ENCODE measurements around the gene RESP18.

DNA sequence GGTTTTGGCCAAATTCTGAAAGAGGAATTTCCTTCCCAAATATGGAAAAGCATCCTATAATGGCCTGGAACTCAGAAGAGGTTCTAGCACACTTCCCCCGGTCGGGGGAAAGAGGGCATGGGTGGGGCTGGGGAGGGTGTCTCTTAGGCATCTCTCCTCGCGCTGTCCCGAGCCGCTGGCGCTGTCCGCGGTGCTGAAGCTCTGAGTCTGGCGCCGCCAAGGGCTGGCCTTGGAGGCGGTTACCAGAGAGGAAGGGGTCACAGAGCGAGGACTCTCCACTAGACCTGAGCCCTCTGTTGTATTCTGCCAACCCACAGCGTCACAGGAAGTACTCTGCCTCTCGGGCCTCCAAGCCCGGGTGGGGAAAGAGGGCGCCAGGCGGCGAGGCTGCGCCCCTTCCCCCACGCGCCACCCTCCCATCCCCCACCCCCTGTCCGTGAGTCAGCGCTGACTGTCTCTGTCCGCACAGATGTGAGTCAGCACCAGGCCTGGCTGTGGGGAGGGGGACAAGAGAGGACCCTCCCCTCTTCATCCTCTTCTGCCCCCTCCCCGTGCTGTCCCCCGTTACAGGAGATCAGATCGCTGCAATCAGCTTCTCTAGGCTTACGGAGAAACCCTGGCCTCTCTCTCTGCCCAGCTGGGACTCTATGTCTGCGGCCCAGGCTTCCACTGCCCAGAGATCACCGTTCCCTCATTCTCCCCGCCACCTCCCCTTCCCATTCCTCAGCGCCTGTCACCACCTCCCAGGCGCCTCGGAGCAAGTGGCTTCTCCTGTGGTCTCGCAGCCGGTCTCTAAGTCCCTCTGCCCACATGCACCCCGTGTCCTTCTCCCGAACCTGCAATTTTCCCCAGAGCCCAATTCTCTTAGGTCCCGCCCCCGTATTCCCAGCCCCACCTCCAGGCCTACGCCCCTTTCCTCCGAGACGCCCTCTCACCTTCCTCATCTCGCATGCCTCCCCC, 24.1 kb downstream of the RESP18 start:
- TF ChIP-seq, protein P1, sequence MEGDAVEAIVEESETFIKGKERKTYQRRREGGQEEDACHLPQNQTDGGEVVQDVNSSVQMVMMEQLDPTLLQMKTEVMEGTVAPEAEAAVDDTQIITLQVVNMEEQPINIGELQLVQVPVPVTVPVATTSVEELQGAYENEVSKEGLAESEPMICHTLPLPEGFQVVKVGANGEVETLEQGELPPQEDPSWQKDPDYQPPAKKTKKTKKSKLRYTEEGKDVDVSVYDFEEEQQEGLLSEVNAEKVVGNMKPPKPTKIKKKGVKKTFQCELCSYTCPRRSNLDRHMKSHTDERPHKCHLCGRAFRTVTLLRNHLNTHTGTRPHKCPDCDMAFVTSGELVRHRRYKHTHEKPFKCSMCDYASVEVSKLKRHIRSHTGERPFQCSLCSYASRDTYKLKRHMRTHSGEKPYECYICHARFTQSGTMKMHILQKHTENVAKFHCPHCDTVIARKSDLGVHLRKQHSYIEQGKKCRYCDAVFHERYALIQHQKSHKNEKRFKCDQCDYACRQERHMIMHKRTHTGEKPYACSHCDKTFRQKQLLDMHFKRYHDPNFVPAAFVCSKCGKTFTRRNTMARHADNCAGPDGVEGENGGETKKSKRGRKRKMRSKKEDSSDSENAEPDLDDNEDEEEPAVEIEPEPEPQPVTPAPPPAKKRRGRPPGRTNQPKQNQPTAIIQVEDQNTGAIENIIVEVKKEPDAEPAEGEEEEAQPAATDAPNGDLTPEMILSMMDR (IDR thresholded peaks at IDR 0.05; ENCODE audit: poor library complexity, severe bottlenecking), result no peak
- peak; percentile 46 for TF ChIP-seq POLR2AphosphoS5 (IDR thresholded peaks at IDR 0.05)
- TF ChIP-seq, protein P2, sequence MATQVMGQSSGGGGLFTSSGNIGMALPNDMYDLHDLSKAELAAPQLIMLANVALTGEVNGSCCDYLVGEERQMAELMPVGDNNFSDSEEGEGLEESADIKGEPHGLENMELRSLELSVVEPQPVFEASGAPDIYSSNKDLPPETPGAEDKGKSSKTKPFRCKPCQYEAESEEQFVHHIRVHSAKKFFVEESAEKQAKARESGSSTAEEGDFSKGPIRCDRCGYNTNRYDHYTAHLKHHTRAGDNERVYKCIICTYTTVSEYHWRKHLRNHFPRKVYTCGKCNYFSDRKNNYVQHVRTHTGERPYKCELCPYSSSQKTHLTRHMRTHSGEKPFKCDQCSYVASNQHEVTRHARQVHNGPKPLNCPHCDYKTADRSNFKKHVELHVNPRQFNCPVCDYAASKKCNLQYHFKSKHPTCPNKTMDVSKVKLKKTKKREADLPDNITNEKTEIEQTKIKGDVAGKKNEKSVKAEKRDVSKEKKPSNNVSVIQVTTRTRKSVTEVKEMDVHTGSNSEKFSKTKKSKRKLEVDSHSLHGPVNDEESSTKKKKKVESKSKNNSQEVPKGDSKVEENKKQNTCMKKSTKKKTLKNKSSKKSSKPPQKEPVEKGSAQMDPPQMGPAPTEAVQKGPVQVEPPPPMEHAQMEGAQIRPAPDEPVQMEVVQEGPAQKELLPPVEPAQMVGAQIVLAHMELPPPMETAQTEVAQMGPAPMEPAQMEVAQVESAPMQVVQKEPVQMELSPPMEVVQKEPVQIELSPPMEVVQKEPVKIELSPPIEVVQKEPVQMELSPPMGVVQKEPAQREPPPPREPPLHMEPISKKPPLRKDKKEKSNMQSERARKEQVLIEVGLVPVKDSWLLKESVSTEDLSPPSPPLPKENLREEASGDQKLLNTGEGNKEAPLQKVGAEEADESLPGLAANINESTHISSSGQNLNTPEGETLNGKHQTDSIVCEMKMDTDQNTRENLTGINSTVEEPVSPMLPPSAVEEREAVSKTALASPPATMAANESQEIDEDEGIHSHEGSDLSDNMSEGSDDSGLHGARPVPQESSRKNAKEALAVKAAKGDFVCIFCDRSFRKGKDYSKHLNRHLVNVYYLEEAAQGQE (IDR thresholded peaks at IDR 0.05; ENCODE audit: borderline replicate concordance), result peak; percentile 97
- peak; percentile 16 for TF ChIP-seq EP300 (conservative IDR thresholded peaks at IDR 0.05; ENCODE audit: poor library complexity, severe bottlenecking)
- TF ChIP-seq EZH2 (IDR thresholded peaks at IDR 0.05; ENCODE audit: borderline replicate concordance, insufficient read depth, low read length, poor library complexity, severe bottlenecking), result no peak
- TF ChIP-seq RAD21 (conservative IDR thresholded peaks at IDR 0.05), result no peak
